ENCODE results near the gene MED20. TPM values are rescaled to one million over a fixed set of nuclear protein-coding genes. Genes with fewer than 3 reads are reported as not detected.

Gene MED20
- total RNA-seq, 1 experiment from 2014 or later: 42.4 TPM

DNA sequence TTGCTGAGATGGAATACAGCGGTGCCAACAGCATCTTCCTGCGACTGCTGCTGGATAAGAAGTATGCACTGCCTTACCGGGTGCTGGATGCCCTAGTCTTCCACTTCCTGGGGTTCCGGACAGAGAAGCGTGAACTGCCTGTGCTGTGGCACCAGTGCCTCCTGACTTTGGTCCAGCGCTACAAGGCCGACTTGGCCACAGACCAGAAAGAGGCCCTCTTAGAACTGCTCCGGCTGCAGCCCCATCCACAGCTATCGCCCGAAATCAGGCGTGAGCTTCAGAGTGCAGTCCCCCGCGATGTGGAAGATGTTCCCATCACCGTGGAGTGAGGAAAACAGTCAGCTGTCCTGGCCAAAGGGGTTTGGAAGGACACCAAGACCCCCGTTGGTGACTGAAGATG, 11.4 kb upstream of the MED20 start:
- no peaks in the 10 kb centered on the region for H3K27me3 Mint-ChIP-seq (ENCODE audit: low read depth)
- no peak overlapping the region for H3K4me3 Mint-ChIP-seq
- peaks cover 63% of the 10 kb centered on the region for H3K36me3 Mint-ChIP-seq
- H3K27ac Mint-ChIP-seq: no peak overlapping the region
- no peaks in the 10 kb centered on the region for H3K9me3 Mint-ChIP-seq
- ChIA-PET CTCF (interaction anchor here (1.2 to 8.9 kb wide), 3 partner anchors 10 to 112 kb away, joined by 3 to 112 read pairs (median 39); partner anchors contain the start of genes BYSL and MED20), POLR2A (interaction anchor here (0.6 to 1.8 kb wide), 2 partner anchors 11 to 224 kb away, joined by 3 to 4 read pairs; partner anchors contain the start of genes BYSL and MED20)
- no peak for TF ChIP-seq ZNF317 (CRISPR knock-in tag; IDR thresholded peaks at IDR 0.05; ENCODE audit: borderline replicate concordance, low read depth)
- TF ChIP-seq ZNF416 (CRISPR knock-in tag; IDR thresholded peaks at IDR 0.05): no peak
- TF ChIP-seq, protein P1, sequence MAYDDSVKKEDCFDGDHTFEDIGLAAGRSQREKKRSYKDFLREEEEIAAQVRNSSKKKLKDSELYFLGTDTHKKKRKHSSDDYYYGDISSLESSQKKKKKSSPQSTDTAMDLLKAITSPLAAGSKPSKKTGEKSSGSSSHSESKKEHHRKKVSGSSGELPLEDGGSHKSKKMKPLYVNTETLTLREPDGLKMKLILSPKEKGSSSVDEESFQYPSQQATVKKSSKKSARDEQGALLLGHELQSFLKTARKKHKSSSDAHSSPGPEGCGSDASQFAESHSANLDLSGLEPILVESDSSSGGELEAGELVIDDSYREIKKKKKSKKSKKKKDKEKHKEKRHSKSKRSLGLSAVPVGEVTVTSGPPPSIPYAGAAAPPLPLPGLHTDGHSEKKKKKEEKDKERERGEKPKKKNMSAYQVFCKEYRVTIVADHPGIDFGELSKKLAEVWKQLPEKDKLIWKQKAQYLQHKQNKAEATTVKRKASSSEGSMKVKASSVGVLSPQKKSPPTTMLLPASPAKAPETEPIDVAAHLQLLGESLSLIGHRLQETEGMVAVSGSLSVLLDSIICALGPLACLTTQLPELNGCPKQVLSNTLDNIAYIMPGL (CRISPR knock-in tag; IDR thresholded peaks at IDR 0.05): no peak
- no peak for TF ChIP-seq GRHL2 (CRISPR knock-in tag; IDR thresholded peaks at IDR 0.05; ENCODE audit: insufficient replicate concordance, severe bottlenecking)
- no peak for TF ChIP-seq MYBL2 (CRISPR knock-in tag; IDR thresholded peaks at IDR 0.05)
- TF ChIP-seq, protein P2, sequence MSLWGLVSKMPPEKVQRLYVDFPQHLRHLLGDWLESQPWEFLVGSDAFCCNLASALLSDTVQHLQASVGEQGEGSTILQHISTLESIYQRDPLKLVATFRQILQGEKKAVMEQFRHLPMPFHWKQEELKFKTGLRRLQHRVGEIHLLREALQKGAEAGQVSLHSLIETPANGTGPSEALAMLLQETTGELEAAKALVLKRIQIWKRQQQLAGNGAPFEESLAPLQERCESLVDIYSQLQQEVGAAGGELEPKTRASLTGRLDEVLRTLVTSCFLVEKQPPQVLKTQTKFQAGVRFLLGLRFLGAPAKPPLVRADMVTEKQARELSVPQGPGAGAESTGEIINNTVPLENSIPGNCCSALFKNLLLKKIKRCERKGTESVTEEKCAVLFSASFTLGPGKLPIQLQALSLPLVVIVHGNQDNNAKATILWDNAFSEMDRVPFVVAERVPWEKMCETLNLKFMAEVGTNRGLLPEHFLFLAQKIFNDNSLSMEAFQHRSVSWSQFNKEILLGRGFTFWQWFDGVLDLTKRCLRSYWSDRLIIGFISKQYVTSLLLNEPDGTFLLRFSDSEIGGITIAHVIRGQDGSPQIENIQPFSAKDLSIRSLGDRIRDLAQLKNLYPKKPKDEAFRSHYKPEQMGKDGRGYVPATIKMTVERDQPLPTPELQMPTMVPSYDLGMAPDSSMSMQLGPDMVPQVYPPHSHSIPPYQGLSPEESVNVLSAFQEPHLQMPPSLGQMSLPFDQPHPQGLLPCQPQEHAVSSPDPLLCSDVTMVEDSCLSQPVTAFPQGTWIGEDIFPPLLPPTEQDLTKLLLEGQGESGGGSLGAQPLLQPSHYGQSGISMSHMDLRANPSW (CRISPR knock-in tag; conservative IDR thresholded peaks at IDR 0.05; ENCODE audit: low read depth): no peak
- TF ChIP-seq PRRX2 (CRISPR knock-in tag; IDR thresholded peaks at IDR 0.05): no peak
- TF ChIP-seq SOX15 (CRISPR knock-in tag; IDR thresholded peaks at IDR 0.05): no peak
- TF ChIP-seq, protein P3, sequence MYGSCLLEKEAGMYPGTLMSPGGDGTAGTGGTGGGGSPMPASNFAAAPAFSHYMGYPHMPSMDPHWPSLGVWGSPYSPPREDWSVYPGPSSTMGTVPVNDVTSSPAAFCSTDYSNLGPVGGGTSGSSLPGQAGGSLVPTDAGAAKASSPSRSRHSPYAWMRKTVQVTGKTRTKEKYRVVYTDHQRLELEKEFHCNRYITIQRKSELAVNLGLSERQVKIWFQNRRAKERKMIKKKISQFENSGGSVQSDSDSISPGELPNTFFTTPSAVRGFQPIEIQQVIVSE (CRISPR knock-in tag; IDR thresholded peaks at IDR 0.05; ENCODE audit: borderline replicate concordance): no peak
- TF ChIP-seq, protein P4, sequence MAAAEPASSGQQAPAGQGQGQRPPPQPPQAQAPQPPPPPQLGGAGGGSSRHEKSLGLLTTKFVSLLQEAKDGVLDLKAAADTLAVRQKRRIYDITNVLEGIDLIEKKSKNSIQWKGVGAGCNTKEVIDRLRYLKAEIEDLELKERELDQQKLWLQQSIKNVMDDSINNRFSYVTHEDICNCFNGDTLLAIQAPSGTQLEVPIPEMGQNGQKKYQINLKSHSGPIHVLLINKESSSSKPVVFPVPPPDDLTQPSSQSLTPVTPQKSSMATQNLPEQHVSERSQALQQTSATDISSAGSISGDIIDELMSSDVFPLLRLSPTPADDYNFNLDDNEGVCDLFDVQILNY (CRISPR knock-in tag; IDR thresholded peaks at IDR 0.05): no peak
- TF ChIP-seq, protein P5, sequence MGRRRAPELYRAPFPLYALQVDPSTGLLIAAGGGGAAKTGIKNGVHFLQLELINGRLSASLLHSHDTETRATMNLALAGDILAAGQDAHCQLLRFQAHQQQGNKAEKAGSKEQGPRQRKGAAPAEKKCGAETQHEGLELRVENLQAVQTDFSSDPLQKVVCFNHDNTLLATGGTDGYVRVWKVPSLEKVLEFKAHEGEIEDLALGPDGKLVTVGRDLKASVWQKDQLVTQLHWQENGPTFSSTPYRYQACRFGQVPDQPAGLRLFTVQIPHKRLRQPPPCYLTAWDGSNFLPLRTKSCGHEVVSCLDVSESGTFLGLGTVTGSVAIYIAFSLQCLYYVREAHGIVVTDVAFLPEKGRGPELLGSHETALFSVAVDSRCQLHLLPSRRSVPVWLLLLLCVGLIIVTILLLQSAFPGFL (CRISPR knock-in tag; IDR thresholded peaks at IDR 0.05; ENCODE audit: borderline replicate concordance): no peak
- TF ChIP-seq TP53 (CRISPR knock-in tag; IDR thresholded peaks at IDR 0.05): no peak
- TF ChIP-seq ELF4 (CRISPR knock-in tag; IDR thresholded peaks at IDR 0.05; ENCODE audit: low read depth): no peak
- TF ChIP-seq NR2C2 (CRISPR knock-in tag; IDR thresholded peaks at IDR 0.05): no peak
- TF ChIP-seq ZNF671 (CRISPR knock-in tag; IDR thresholded peaks at IDR 0.05): no peak
- TF ChIP-seq TEAD1 (CRISPR knock-in tag; IDR thresholded peaks at IDR 0.05): no peak
- no peak for TF ChIP-seq GABPB1 (CRISPR knock-in tag; IDR thresholded peaks at IDR 0.05)
- TF ChIP-seq, protein P6, sequence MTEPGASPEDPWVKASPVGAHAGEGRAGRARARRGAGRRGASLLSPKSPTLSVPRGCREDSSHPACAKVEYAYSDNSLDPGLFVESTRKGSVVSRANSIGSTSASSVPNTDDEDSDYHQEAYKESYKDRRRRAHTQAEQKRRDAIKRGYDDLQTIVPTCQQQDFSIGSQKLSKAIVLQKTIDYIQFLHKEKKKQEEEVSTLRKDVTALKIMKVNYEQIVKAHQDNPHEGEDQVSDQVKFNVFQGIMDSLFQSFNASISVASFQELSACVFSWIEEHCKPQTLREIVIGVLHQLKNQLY (CRISPR knock-in tag; IDR thresholded peaks at IDR 0.05): no peak
- H3K4me1 Mint-ChIP-seq: 0 out of 2 replicates have a peak, but pooled peaks cover 2% of the 10 kb centered on the region
- no peak for ATAC-seq
- no peak for DNase-seq (ENCODE audit: low spot score)
